ENCODE results near the gene MKX. TPM values are rescaled to one million over a fixed set of nuclear protein-coding genes. Genes with fewer than 3 reads are reported as not detected.
A peak's percentile ranks its signal among the peaks of the same experiment; 100 is the strongest.

The MKX gene
- total RNA-seq, 6 experiments from 2014 or later = 0.29 to 2.1 (median 0.66) TPM

DNA sequence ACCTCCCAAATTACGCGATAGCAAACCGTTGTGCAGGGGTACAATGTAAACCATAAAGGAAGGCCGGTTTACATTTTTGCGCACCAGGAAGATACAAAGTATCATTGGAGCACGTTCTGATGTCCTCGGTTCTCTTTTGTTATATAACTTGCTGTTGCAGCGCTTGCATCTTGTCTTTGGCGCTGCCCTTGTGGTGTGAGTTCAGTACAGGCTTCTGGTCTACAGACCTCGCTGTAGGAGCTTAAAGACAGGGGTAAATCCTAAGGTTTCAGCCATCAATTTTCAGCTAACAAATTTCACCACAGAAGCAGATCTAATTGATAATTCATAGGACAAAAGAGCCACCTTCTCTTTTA, 1.5 kb upstream of the MKX start:
- no peak for DNase-seq
- Histone ChIP-seq H3K36me3 (no peaks in the 10 kb centered on the region), H3K4me1 (peaks cover 0 to 25% (median 6%) of the 10 kb centered on the region in 4 donors), H3K9me3 (no peaks in the 10 kb centered on the region), H3K4me3 (no peak overlapping the region), H3K27me3 (peaks cover 13 to 20% of the 10 kb centered on the region in 2 donors), H3K27ac (no peak overlapping the region)
- WGBS (ENCODE audit: insufficient coverage, low coverage, low lambda C conversion rate, missing lambda C conversion rate) = 16% methylated on average over 10 of the region's 10 CpGs
- TF ChIP-seq, protein P1, sequence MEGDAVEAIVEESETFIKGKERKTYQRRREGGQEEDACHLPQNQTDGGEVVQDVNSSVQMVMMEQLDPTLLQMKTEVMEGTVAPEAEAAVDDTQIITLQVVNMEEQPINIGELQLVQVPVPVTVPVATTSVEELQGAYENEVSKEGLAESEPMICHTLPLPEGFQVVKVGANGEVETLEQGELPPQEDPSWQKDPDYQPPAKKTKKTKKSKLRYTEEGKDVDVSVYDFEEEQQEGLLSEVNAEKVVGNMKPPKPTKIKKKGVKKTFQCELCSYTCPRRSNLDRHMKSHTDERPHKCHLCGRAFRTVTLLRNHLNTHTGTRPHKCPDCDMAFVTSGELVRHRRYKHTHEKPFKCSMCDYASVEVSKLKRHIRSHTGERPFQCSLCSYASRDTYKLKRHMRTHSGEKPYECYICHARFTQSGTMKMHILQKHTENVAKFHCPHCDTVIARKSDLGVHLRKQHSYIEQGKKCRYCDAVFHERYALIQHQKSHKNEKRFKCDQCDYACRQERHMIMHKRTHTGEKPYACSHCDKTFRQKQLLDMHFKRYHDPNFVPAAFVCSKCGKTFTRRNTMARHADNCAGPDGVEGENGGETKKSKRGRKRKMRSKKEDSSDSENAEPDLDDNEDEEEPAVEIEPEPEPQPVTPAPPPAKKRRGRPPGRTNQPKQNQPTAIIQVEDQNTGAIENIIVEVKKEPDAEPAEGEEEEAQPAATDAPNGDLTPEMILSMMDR (IDR thresholded peaks at IDR 0.05) = no peak
- no peak for TF ChIP-seq POLR2A (IDR thresholded peaks at IDR 0.05)
- intact Hi-C loops (cut with DNase I) = no loop called here
- ATAC-seq = no peak

DNA sequence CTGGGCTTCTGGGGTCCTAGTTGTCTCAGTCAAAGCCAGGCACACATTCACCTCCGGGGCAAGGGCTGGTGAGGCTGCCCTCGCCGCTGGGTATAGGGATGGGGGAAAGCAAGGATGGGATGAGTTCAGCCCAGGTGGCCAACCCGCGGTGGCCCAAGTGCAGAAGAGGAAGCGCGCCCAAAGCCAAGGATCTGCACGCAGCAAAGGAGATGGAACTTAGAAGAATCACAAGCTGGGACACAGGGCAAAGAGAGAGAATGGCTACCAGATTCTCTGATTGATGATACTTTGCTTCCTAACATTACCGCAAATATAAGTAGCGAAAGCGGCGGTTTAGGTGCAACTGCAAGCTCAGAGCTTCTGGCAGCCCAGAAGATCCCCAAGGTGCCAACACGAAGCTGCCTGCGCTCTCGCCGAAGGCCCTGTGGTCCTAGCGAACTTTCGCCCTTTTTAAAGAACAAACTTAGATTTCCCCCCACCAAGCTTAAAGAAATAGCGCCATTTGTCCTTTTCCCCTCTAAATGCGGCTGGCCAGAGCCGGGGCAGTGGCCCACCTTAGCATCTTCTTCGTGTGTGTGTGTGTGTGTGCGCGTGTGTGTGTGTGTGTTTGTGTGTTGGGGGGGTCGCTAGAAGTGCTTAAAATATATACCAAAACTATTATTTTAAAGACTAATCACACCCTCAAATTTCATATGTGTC, 927 bp upstream of the MKX start:
- H3K4me1 ChIP-seq = peaks cover 0 to 28% (median 6%) of the 10 kb centered on the region in 4 donors
- no peaks in the 10 kb centered on the region for H3K9me3 ChIP-seq
- intact Hi-C loops (cut with DNase I) = no loop called here
- H3K36me3 ChIP-seq = no peaks in the 10 kb centered on the region
- DNase-seq = no peak
- no peak for ATAC-seq
- peaks cover 13 to 20% of the 10 kb centered on the region in 2 donors for H3K27me3 ChIP-seq
- H3K27ac ChIP-seq = no peak overlapping the region
- TF ChIP-seq POLR2A (IDR thresholded peaks at IDR 0.05) = no peak
- TF ChIP-seq, protein P1 (IDR thresholded peaks at IDR 0.05) = no peak
- H3K4me3 ChIP-seq = peak overlapping the region in 1 of 3 donors; percentile 7
- WGBS (ENCODE audit: insufficient coverage, low coverage, low lambda C conversion rate, missing lambda C conversion rate) = 2% methylated on average over 22 of the region's 25 CpGs

DNA sequence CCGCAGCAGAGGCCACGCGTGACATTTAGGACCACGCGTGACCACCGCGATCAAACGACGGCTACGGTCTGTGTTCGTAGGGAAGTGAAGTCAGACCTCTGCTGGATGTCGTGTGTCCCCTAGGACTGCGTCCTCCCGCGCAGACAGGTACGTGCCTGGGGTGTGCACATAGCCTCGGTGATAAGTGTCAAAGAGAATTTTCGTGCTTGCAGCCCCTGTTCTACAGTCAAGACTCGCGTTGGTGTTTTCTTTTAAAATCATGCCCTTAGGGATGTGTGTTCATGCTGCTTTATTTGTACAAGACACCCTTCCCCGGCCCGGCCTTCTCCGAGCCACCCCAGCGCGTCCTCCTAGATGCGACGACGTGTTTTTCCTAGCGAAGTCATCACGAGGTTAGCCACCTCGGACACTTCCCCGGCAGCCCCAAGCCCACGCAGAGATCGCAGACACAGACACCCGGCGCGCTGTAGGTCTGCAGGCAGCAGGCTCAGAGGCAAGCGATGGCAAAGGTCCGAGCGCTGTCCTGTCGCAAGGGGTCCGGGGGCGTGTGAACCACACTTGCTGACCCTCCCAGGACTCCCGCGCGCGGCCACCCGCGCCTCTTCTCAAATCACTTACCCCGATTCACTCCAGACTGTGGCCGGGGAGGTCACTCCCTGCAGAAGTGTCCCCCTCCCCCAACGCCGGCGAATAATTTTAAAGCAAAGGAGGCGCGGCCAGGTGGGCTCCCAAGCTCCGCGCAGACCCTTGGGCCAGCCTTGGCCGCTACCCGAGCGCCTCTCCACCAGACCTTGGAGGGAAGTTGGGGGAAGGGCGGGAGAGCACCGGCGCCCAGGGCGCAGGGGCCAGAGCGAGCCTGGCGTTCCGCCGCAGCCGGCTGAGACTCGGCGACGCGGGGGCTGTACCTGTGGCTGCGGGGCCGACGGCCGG, 552 bp downstream of the MKX start:
- intact Hi-C loops (cut with DNase I) = no loop called here
- TF ChIP-seq POLR2A (IDR thresholded peaks at IDR 0.05) = no peak
- TF ChIP-seq, protein P1 (IDR thresholded peaks at IDR 0.05) = no peak
- H3K9me3 ChIP-seq = no peaks in the 10 kb centered on the region
- peak overlapping the region; percentile 7 to 42 (median 34) for H3K4me3 ChIP-seq
- peaks cover 0 to 32% (median 6%) of the 10 kb centered on the region in 4 donors for H3K4me1 ChIP-seq
- DNase-seq (peak in 1 of 3 donors; percentile 53), ATAC-seq (no peak)
- no peaks in the 10 kb centered on the region for H3K36me3 ChIP-seq
- no peak overlapping the region for H3K27ac ChIP-seq
- H3K27me3 ChIP-seq = peaks cover 13 to 20% of the 10 kb centered on the region in 2 donors
- WGBS (ENCODE audit: insufficient coverage, low coverage, low lambda C conversion rate, missing lambda C conversion rate) = 0% methylated on average over 19 of the region's 78 CpGs

DNA sequence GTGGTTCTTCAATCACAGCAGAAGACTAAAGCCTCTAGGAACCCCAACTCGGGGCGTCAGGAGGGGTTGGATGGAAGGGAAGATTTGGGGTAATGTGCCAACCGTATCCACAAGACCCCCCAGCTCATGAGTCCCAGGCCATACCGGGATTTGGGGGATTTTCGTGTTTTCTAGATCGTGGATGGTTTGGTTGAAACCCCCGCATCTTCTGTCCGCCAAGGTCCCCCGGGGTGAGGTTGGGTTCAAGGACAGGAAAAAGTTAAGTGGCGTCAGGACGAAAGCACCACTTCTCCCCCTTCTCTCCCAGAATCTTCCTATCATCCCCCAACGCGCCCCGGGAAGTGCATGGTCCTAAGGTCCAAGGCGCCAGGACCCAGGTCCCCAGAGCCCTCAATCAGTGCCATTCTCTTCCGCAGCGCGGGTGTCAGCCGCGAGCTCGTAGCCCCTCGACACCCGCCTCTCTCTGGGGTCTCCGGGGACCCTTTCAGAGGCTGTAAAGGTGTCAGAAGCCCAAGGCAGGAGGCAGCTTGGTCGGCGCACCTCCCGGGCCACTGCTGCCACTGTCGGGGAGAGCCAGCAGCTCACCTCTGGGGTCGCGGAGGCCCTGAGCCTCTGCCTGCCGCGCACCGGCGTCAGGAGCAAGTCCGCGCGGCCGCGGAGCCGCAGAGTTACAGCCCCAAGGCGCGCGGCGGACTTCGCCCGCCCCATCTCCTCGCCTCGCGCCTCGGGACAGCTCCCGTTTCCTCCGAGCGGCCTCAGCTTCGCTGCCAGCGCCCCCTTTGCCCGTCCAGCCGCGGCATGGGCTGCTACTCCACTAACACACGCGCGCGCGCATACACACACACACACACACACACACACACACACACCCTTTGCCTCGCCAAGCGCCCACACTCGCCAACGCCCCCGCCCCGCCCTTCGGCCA, 1.5 kb downstream of the MKX start:
- Histone ChIP-seq H3K27ac (no peak overlapping the region), H3K36me3 (no peaks in the 10 kb centered on the region), H3K4me3 (peak overlapping the region; percentile 42 to 63 (median 50)), H3K27me3 (peaks cover 9 to 20% of the 10 kb centered on the region in 2 donors), H3K4me1 (peaks cover 0 to 32% (median 6%) of the 10 kb centered on the region in 4 donors), H3K9me3 (no peaks in the 10 kb centered on the region)
- intact Hi-C loops (cut with DNase I) = no loop called here
- peak in 2 of 3 donors; percentile 28 to 54 for DNase-seq
- WGBS (ENCODE audit: insufficient coverage, low coverage, low lambda C conversion rate, missing lambda C conversion rate) = 3% methylated on average over 31 of the region's 70 CpGs
- TF ChIP-seq POLR2A (IDR thresholded peaks at IDR 0.05) = no peak
- TF ChIP-seq, protein P1 (IDR thresholded peaks at IDR 0.05) = no peak
- peak in 2 of 4 donors; percentile 4 to 18 for ATAC-seq

All from right lobe of liver (tissue), 6 donors.